Effector memory CD8-positive, alpha-beta T cell (primary cell): ENCODE measurements around the gene ATP11A.
"Not testable (repeated sequence)": the region's sequence is repeated elsewhere in the genome, so short reads cannot be mapped to it uniquely, and the experiment has no call there.

Experiments used
- ATAC-seq: fragments of 150-1000 bp; cut with Tn5 transposase; replicated peaks from 2 replicates; pipeline ENCODE4 v1.10.0; 2021; ENCODE audit warnings: mild to moderate bottlenecking, moderate library complexity
- DNase-seq, 3 experiments: peaks; one replicate each; pipeline ENCODE4 v3.0.0; 2021
- H3K27ac Mint-ChIP-seq, 2 donors: one replicate each; pipeline ENCODE4 v1.8.0; 2022; ENCODE audit warnings: mild to moderate bottlenecking in 2 of 2, mixed read lengths in 2 of 2, moderate library complexity in 2 of 2
- H3K27me3 Mint-ChIP-seq, 2 donors: one replicate each; pipeline ENCODE4 v1.8.0; 2022; ENCODE audit warnings: mixed read lengths in 2 of 2
- H3K36me3 Mint-ChIP-seq: one replicate; pipeline ENCODE4 v1.8.0; 2022; ENCODE audit warnings: mild to moderate bottlenecking, moderate library complexity, mixed read lengths; ENCODE audit not compliant: insufficient read depth
- H3K4me1 Mint-ChIP-seq, 2 donors: one replicate each; pipeline ENCODE4 v1.8.0; 2022; ENCODE audit warnings: low read depth in 2 of 2, mixed read lengths in 2 of 2
- H3K4me3 Mint-ChIP-seq, 2 donors: one replicate each; pipeline ENCODE4 v1.8.0; 2022; ENCODE audit warnings: mild to moderate bottlenecking in 2 of 2, mixed read lengths in 2 of 2, moderate library complexity in 2 of 2
- H3K9me3 Mint-ChIP-seq, 2 donors: one replicate each; pipeline ENCODE4 v1.8.0; 2022; ENCODE audit warnings: mixed read lengths in 2 of 2

Gene ATP11A

GRCh38 chr13:112703449-112704284, 13.8 kb downstream of the ATP11A start:
- no peak overlapping the region for H3K27ac Mint-ChIP-seq
- H3K4me1 Mint-ChIP-seq: peaks cover 23 to 27% of the 10 kb centered on the region in 2 donors
- peaks cover 11% of the 10 kb centered on the region for H3K36me3 Mint-ChIP-seq

DNA sequence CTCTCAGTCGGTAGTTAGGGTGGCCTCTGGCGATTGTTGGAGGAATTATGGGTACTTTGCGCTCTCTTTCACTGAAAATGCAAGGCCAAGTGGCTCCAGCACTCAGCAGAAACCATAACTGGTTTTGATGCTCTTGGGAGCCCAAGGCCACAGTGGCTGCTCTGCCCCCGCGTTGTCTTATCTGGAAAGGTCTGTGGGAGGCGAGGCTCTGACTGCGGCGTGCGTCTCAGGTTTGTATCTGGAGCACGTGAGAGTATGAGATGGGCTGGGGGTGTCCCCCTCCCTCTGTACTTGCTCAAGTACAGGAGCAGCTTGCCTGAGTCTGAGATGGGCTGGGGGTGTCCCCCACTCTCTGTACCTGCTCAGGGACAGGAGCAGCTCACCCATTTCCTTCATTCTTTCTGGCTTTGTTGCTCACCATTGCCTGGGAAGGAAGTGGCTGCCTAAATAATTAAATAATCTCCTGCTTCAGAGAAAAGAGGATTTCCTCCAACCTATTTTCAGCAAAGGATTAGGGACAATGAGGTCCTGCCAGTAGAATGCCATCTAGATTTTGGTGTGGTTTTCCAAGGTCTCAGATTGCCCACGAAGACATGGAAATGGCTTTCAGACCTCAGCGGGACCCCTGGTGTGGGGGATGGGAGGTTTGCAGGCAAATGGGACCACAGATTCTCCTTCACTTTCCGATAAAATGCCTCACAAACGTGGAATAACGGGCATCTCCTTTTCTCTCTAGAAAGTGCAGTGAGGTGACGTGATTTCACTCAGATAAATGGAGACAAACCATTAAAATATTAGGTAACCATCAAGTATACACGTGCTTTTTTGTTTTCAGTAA, 14.7 kb downstream of the ATP11A start:
- no peaks in the 10 kb centered on the region for H3K27me3 Mint-ChIP-seq
- H3K27ac Mint-ChIP-seq: no peak overlapping the region
- H3K9me3 Mint-ChIP-seq: no peaks in the 10 kb centered on the region
- ATAC-seq: no peak
- H3K4me1 Mint-ChIP-seq: peaks cover 25 to 27% of the 10 kb centered on the region in 2 donors
- no peak overlapping the region for H3K4me3 Mint-ChIP-seq
- peaks cover 11% of the 10 kb centered on the region for H3K36me3 Mint-ChIP-seq
- DNase-seq: no peak

More at GRCh38 chr13:112703449-112704284, 13.8 kb downstream of the ATP11A start:
- ATAC-seq (no peak), DNase-seq (no peak)
- H3K4me3 Mint-ChIP-seq: no peak overlapping the region
- no peaks in the 10 kb centered on the region for H3K9me3 Mint-ChIP-seq
- H3K27me3 Mint-ChIP-seq: no peaks in the 10 kb centered on the region

DNA sequence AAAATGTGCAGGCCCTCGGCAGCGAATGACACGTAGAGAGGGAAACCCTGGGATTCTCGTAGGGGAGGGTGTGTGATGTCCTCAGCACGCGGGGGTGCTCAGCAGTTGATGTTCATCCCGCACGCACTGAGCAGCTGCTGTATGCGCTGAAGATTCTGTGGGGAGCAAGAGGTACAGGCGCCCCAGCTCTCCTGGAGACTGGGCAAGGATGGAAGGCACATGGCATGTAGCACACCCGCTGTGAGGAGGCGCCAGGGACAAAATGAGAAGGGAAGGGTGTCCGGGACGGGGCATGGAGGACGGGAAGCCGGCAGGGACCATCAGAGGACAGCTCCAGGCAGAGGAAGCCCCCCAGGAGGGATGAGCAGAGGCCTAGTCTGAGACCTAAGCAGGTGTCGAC, 15.4 kb downstream of the ATP11A start:
- Mint-ChIP-seq H3K4me3 (no peak overlapping the region), H3K9me3 (no peaks in the 10 kb centered on the region), H3K27me3 (no peaks in the 10 kb centered on the region), H3K4me1 (peaks cover 25 to 27% of the 10 kb centered on the region in 2 donors), H3K27ac (no peak overlapping the region), H3K36me3 (peaks cover 11% of the 10 kb centered on the region)
- no peak for ATAC-seq
- DNase-seq: no peak

GRCh38 chr13:112706171-112706570, 16.3 kb downstream of the ATP11A start:
- no peaks in the 10 kb centered on the region for H3K27me3 Mint-ChIP-seq
- DNase-seq (no peak), ATAC-seq (no peak)
- H3K4me1 Mint-ChIP-seq: peaks cover 22 to 27% of the 10 kb centered on the region in 2 donors
- no peak overlapping the region for H3K4me3 Mint-ChIP-seq
- H3K27ac Mint-ChIP-seq: no peak overlapping the region
- peaks cover 11% of the 10 kb centered on the region for H3K36me3 Mint-ChIP-seq
- no peaks in the 10 kb centered on the region for H3K9me3 Mint-ChIP-seq

GRCh38 chr13:112708560-112709240, 18.9 kb downstream of the ATP11A start:
- Mint-ChIP-seq H3K4me3 (no peak overlapping the region), H3K4me1 (peaks cover 16 to 18% of the 10 kb centered on the region in 2 donors), H3K36me3 (peaks cover 5% of the 10 kb centered on the region), H3K9me3 (no peaks in the 10 kb centered on the region), H3K27ac (no peak overlapping the region), H3K27me3 (no peaks in the 10 kb centered on the region)
- DNase-seq: no peak
- ATAC-seq: no peak

DNA sequence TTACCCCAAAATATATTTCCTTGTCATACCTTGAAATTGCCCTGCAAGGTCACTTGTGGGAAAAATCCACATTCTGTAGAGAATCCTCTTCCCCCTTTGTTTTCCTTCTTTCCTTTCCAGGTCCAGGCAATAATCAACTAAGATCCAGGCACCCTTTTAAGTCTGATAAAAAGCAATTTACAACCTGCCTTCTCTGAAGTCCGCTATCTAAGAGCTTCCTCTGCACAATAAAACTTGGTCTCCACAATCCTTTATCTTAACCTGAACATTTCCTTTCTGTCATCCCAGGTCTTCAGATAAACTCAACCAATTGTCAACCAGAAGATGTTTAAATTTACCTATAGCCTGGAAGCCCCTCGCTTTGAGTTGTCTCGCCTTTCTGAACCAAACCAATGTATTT, 19.5 kb downstream of the ATP11A start:
- not testable (repeated sequence) for H3K9me3 Mint-ChIP-seq, H3K27ac Mint-ChIP-seq, H3K27me3 Mint-ChIP-seq, ATAC-seq, H3K4me3 Mint-ChIP-seq, H3K36me3 Mint-ChIP-seq, DNase-seq
- H3K4me1 Mint-ChIP-seq: peaks cover 13 to 15% of the 10 kb centered on the region in 2 donors

DNA sequence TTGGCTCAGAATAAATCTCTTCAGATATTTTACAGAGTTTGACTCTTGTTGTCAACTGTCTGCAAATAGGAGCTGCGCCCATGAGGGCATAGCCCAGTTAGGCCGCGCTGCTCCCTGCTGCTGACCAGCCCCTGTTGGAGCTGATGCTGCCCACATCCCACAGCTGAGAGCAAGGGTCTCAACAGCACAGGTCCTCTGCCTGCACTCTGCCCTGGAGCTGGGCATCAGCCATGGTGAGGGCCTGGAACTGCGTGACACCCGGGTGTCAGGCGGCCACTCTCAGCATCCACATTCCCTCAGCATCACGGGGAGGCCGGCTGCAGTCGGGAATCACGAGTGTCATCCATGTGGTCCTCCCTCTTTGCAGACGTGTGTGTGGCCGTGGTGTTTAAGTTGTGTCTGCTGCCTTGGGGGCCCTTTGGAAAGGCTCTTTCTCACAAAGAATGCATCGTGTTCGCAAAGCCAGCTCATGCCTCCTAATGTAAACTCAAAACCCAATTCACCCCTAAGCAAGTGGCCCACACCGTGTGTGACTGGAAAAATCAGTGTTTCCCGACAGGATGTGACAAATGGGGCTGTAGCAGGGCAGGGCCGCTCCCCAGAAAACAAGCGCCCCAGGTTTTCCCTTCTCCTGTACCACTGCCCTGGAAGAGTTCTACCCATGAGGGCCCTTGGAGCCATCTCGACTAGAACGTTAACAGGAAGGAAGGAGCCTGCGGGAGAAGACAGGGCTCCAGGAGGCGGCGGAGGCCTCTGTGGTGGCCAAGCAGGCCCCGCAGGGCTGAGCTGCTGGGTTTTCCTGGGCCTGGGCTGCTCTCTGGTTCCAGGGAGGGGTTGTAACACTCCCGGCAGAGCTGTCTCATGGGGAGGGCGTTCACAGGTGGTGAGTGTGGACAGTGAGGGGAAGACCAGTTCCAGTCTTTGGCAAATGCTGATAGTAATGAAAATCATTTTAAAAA, 20.3 kb downstream of the ATP11A start:
- Mint-ChIP-seq H3K4me3 (no peak overlapping the region), H3K9me3 (no peaks in the 10 kb centered on the region), H3K27me3 (no peaks in the 10 kb centered on the region), H3K36me3 (peaks cover 5% of the 10 kb centered on the region), H3K27ac (no peak overlapping the region), H3K4me1 (peaks cover 14 to 16% of the 10 kb centered on the region in 2 donors)
- DNase-seq (no peak), ATAC-seq (no peak)

GRCh38 chr13:112710855-112711527, 21.2 kb downstream of the ATP11A start:
- H3K4me1 Mint-ChIP-seq: peaks cover 8 to 19% of the 10 kb centered on the region in 2 donors
- no peak for DNase-seq
- no peak overlapping the region for H3K27ac Mint-ChIP-seq
- ATAC-seq: no peak
- H3K36me3 Mint-ChIP-seq: peaks cover 5% of the 10 kb centered on the region
- H3K27me3 Mint-ChIP-seq: no peaks in the 10 kb centered on the region
- H3K4me3 Mint-ChIP-seq: no peak overlapping the region
- H3K9me3 Mint-ChIP-seq: no peaks in the 10 kb centered on the region

DNA sequence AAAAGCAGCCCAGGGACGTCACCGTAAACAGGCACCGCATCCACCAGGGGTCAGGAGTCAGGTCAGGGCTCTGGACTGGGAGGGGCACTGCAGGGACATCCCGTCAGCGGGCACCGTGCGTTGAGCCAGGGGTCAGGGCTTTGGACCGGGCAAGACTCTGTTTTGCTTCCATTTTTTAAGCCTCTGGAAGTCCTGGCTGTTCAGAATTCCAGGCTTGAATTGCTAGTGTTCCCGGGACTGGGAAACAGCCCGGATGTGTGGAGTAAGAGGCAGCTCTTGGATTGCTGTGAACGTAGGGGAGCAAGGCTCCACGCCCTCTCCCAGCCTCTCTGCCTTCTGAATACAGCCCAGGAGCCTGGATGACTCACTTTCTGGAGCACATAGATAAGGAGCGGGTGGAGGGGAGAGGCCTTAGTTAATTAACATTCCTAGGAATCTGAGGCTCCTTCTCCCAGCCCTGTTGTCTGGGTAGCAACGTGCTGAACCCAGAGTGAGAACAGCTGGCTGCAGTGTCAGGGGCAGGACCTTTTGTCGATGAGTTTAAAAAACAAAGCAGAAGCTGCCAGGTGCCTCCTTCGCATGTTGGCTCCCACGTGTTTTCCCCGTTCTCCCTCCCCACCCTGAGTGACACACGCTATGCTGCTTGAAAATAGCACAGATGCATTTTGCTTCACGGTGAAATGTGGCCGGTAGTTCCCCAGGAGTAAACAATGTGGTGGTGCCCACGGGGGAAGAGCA, 21.9 kb downstream of the ATP11A start:
- H3K36me3 Mint-ChIP-seq: peaks cover 5% of the 10 kb centered on the region
- H3K9me3 Mint-ChIP-seq: no peaks in the 10 kb centered on the region
- H3K4me1 Mint-ChIP-seq: peaks cover 9 to 19% of the 10 kb centered on the region in 2 donors
- no peak overlapping the region for H3K4me3 Mint-ChIP-seq
- ATAC-seq: no peak
- no peaks in the 10 kb centered on the region for H3K27me3 Mint-ChIP-seq
- DNase-seq: no peak
- H3K27ac Mint-ChIP-seq: no peak overlapping the region

DNA sequence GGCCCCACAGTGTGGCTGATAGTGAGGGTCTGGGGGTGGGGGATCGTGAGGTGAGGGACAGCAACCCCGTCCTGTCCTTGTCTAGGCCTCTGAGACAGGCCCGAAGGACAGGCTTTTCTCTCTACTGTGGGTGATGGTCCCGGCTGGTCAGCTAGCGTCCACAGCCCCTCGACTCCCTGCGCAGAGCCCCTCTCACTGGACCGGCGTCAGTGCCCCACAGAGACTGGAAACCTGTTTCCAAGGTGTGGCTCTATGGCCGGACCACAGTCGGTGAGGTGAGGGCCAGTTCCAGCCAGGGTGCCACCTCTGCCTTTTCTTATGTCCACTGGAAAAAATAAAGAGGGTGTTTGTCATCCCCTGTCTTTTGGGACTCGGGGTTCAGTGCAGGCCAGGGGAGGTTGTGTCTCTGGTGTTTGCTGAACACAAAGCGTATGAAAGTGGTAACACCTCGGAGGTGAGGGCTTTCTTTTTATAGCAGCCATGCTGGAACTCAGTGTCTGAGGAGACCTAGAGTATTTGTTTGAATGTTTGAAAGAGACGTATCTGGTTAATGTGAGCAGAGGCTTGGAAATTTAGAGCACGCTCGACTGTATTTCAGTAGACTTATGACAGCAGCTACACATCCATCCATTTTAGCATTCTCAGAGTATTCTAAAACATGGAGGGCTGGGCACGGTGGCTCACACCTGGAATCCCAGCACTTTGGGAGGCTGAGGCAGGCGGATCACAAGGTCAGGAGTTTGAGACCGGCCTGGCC, 22.8 kb downstream of the ATP11A start:
- DNase-seq (no peak), ATAC-seq (no peak)
- H3K27me3 Mint-ChIP-seq: no peaks in the 10 kb centered on the region
- H3K4me1 Mint-ChIP-seq: peaks cover 12 to 19% of the 10 kb centered on the region in 2 donors
- no peak overlapping the region for H3K27ac Mint-ChIP-seq
- H3K36me3 Mint-ChIP-seq: peaks cover 5% of the 10 kb centered on the region
- no peak overlapping the region for H3K4me3 Mint-ChIP-seq
- no peaks in the 10 kb centered on the region for H3K9me3 Mint-ChIP-seq

GRCh38 chr13:112713517-112714253, 23.8 kb downstream of the ATP11A start:
- Mint-ChIP-seq H3K9me3 (no peaks in the 10 kb centered on the region), H3K27ac (no peak overlapping the region), H3K36me3 (peaks cover 5% of the 10 kb centered on the region), H3K27me3 (no peaks in the 10 kb centered on the region), H3K4me3 (no peak overlapping the region), H3K4me1 (peaks cover 12 to 17% of the 10 kb centered on the region in 2 donors)
- DNase-seq: no peak
- no peak for ATAC-seq
